ENCODE data around the gene OVCA2.

Gene OVCA2

GRCh38 chr17:2048805-2049204, 7.0 kb downstream of the OVCA2 start:
- H3K4me3 ChIP-seq (ENCODE audit: control insufficient read depth, low read depth, low read length) = peak overlapping the region; percentile 63
- no peak for DNase-seq (ENCODE audit: low read depth)
- TF ChIP-seq, protein P1, sequence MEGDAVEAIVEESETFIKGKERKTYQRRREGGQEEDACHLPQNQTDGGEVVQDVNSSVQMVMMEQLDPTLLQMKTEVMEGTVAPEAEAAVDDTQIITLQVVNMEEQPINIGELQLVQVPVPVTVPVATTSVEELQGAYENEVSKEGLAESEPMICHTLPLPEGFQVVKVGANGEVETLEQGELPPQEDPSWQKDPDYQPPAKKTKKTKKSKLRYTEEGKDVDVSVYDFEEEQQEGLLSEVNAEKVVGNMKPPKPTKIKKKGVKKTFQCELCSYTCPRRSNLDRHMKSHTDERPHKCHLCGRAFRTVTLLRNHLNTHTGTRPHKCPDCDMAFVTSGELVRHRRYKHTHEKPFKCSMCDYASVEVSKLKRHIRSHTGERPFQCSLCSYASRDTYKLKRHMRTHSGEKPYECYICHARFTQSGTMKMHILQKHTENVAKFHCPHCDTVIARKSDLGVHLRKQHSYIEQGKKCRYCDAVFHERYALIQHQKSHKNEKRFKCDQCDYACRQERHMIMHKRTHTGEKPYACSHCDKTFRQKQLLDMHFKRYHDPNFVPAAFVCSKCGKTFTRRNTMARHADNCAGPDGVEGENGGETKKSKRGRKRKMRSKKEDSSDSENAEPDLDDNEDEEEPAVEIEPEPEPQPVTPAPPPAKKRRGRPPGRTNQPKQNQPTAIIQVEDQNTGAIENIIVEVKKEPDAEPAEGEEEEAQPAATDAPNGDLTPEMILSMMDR (IDR thresholded peaks at IDR 0.05; ENCODE audit: control insufficient read depth, insufficient read depth, low read depth, low read length, missing control alignments) = no peak

DNA sequence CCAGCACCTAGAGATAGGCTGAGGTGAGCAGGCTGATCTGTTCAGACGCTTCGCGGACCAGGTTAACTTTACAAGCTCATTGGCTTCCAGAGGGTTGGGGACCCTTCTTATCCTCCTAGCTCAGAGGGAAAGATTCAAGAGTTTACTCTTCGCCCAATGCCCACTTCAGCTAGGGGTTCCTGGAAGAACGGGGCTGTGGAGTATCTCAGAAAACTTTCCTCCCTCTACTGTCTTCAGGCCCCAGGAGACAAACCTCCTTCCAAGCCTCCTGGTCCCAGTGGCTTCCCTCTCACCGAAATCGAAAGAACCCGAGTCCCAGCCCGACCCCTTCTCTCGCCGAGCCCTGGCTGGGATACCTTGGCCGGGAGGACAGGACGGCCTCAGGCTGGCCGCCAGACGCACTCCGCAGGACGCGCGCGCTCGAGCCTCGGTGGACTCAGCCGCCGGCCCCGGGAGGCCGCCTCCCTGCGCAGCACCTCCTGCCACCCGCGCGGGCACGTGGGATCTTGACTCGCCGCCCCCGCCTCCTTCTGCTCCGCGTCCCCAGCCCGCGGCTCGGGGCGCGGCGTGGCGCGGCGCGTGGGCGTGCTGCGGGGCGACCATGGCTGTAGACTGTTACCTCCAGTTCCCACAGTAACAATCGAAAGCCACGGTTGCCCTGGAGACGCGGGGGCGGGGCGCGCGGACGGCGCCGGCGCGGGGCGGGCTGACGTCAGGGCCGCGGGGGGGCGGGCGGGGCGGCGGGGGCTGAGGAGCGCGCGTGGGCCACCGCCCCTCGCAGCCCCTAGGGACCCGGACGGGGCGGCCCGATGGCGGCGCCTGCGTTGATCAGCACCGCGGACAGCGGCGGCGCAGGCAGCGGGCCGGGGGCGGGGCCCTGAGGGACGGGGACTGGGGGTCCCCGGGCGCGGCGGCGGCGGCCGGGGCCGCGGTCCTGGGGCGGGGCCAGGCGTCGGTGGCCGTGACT, 7.8 kb downstream of the OVCA2 start:
- TF ChIP-seq, protein P1 (IDR thresholded peaks at IDR 0.05; ENCODE audit: control insufficient read depth, insufficient read depth, low read depth, low read length, missing control alignments) = no peak
- DNase-seq (ENCODE audit: low read depth) = no peak
- peak overlapping the region; percentile 63 for H3K4me3 ChIP-seq (ENCODE audit: control insufficient read depth, low read depth, low read length)

DNA sequence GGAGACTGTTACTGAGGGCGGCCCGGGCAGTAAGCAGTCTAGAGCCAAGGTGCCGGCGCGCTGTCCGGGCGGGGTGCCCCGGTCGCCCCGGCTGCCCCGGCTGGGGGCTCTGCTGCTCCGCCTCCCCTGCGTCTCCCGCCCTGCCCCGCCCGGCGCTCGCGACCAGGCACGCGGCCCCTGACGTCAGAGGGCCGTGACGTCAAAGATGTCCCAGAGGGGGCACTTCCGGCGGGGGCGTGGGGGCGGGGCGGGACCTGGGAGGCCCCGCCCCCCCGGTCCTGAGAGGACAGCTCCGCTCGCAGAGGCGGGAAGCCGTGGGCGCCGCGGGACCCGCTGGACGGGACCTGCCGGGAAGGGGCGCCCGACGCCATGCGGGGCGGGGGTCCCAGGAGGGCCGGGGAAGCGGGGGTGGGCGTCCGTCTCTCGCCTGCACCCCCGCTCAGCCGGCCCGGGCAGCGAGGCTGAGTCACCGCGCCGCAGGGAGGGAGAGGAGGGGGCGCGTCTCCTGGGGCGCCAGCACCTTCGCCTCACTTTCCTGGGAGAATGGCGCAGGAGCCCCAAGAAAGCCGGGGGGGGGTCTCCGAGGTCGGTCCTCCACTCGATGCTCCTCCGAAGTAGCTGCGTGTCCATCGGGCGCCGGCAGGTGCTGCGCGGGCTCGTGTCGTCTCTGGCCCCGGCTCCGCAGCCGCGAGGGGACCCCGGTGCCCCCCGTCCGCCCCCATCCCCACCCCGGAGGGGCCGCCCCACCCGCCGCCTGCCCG, 8.7 kb downstream of the OVCA2 start:
- DNase-seq (ENCODE audit: low read depth) = no peak

DNA sequence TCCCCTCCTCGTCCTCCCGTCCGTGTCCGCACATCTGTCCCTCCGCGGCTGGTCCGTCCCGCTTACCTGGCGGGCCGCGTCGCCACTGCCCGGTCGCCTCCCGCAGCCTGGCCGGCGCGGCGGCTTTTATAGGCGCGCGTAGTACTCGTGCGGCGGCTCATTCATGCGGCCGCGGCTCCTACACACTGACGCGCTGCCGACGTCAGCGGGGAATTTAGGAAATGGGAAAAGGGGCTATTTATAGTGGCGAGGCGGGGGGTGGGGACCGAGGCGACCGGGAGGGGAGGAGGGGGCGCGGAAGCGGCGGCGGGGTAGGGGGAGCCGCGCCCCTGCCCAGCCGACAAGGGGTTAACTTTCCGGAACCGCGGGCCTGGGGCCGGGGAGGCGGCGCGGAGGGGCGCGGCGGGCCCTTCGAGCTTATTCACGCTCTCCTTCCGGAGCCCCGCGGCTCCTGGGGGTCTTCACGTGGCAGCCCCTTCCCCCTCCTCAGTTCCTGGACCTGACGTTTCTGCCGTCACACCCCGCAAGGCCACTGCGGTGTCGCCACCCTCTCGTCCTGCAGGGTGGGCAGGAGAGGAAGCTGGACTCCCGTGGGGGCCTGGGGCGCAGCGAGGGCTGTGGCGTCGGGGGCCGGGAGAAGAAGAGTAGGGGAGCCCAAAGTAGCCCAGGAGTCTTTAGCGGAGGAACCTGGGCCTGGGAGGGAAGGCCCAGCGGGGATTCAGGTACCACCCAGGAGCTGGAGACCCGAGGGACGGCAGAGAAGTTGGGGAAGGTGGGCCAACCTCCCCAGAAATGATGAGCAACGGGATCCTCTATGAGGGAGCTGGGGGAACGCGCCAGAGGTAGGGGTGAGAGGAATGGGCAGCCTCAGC, 9.5 kb downstream of the OVCA2 start:
- H3K4me3 ChIP-seq (ENCODE audit: control insufficient read depth, low read depth, low read length) = no peak overlapping the region
- DNase-seq (ENCODE audit: low read depth) = no peak
- TF ChIP-seq, protein P1 (IDR thresholded peaks at IDR 0.05; ENCODE audit: control insufficient read depth, insufficient read depth, low read depth, low read length, missing control alignments) = no peak

More for the DNA sequence above, 8.7 kb downstream of the OVCA2 start:
- H3K4me3 ChIP-seq (ENCODE audit: control insufficient read depth, low read depth, low read length) = peak overlapping the region; percentile 27
- TF ChIP-seq, protein P1 (IDR thresholded peaks at IDR 0.05; ENCODE audit: control insufficient read depth, insufficient read depth, low read depth, low read length, missing control alignments) = no peak

- TF ChIP-seq, protein P1 (IDR thresholded peaks at IDR 0.05; ENCODE audit: control insufficient read depth, insufficient read depth, low read depth, low read length, missing control alignments) = no peak
- no peak overlapping the region for H3K4me3 ChIP-seq (ENCODE audit: control insufficient read depth, low read depth, low read length)
- DNase-seq (ENCODE audit: low read depth) = no peak
These were observed 10.2 kb downstream of the OVCA2 start for GRCh38 chr17:2051933-2052559.
